Stomach (tissue), 4 donors: ENCODE measurements around the gene FAM3D.

ENCODE experiments used
- CTCF ChIP-seq, 7 experiments: fragments of 450-650 bp in 4 of 7; fragments of 200-600 bp in 3 of 7; sonication (generic) in 3 of 7; IDR thresholded peaks; one replicate each; pipeline ENCODE4 v1.5.1; 2016 to 2019; ENCODE audit warnings: antibody characterized with exemption in 7 of 7, control low read depth in 2 of 7, mild to moderate bottlenecking in 1 of 7
- EP300 ChIP-seq: sonication (generic); formaldehyde crosslinking; IDR thresholded peaks from one replicate; pipeline ENCODE4 v1.6.1; 2017; ENCODE audit warnings: antibody characterized with exemption

- TF ChIP-seq CTCF (IDR thresholded peaks at IDR 0.05) (no peak), EP300 (no peak)
Observed at GRCh38 chr3:58711871-58712270, 45.3 kb upstream of the FAM3D start.
